ENCODE measurements around the gene FHIT. TPM values are rescaled to one million over a fixed set of nuclear protein-coding genes. Genes with fewer than 3 reads are reported as not detected.
"Not testable (repeated sequence)": the region's sequence is repeated elsewhere in the genome, so short reads cannot be mapped to it uniquely, and the experiment has no call there.

Gene FHIT
- total and polyA plus RNA-seq, 2 experiments from 2014 or later, result 9.7 to 16.2 TPM

DNA sequence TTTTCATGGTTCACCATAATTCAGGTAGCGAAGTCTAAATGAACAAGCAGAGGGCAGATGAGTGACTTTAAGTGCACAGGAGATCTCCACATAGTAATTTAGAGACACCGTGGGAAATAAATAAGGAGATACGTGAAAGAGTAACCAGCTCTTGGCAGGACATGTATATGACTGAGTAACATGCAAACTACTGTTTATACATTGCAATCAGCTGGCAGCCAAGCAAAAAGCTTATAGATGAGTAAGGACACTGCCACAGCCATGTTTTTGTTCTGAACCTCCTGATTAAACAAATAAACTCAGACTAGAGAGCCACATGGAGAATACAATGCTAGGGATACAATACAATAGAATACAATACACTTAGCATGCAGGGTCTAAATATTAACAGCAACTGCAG, 252.4 kb downstream of the FHIT start:
- no peaks in the 10 kb centered on the region for H3K79me2 ChIP-seq
- H3K4me2 ChIP-seq, result no peak overlapping the region
- H2AFZ ChIP-seq, result no peak overlapping the region
- H3K4me3 ChIP-seq, result no peak overlapping the region
- no peaks in the 10 kb centered on the region for H4K20me1 ChIP-seq (ENCODE audit: insufficient read depth, poor library complexity, severe bottlenecking)
- H3K9me3 ChIP-seq (ENCODE audit: low read depth), result no peaks in the 10 kb centered on the region
- 72% methylated on average over 3 of the region's 3 CpGs for WGBS (ENCODE audit: low lambda C conversion rate, missing lambda C conversion rate)
- TF ChIP-seq EZH2 (IDR thresholded peaks at IDR 0.05; ENCODE audit: borderline replicate concordance), result no peak
- no peak for TF ChIP-seq EZH2phosphoT487 (IDR thresholded peaks at IDR 0.05; ENCODE audit: low read depth, severe bottlenecking, unreplicated experiment)
- H3K4me1 ChIP-seq (ENCODE audit: insufficient read depth), result no peaks in the 10 kb centered on the region
- DNase-seq (ENCODE audit: low spot score), result no peak
- no peaks in the 10 kb centered on the region for H3K36me3 ChIP-seq (replicated peaks; ENCODE audit: insufficient read depth, low read depth)
- no peaks in the 10 kb centered on the region for H3K27me3 ChIP-seq
- no peak overlapping the region for H3K27ac ChIP-seq
- H3K9me2 ChIP-seq (replicated peaks; ENCODE audit: insufficient read depth), result no peaks in the 10 kb centered on the region

DNA sequence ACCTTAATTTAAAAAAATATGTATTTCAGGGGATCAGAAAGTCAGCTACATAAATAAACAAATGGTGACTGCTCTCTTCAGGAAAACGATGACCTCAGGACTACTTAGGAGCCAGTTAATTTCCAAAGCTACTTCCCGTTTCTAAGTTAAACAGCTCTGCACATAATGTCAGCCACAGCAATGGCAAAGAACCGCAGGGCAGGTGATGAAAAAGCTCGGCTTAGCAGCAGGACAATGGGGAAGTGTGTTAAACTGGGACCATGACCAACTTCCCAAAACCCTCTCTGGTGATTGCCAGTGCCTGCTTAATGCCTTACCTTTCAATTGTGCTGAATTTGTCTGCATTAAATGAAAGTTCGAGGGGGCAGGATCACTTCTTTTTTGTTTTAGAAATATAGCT, 258.9 kb downstream of the FHIT start:
- no peaks in the 10 kb centered on the region for H3K4me1 ChIP-seq (ENCODE audit: insufficient read depth)

GRCh38 chr3:60990442-60990730, 260.9 kb downstream of the FHIT start:
- Histone ChIP-seq H3K4me1 (ENCODE audit: insufficient read depth) (no peaks in the 10 kb centered on the region), H3K79me2 (no peaks in the 10 kb centered on the region), H3K36me3 (replicated peaks; ENCODE audit: insufficient read depth, low read depth) (no peaks in the 10 kb centered on the region), H3K9me3 (ENCODE audit: low read depth) (no peaks in the 10 kb centered on the region), H3K4me2 (no peak overlapping the region), H3K27me3 (no peaks in the 10 kb centered on the region), H3K9me2 (replicated peaks; ENCODE audit: insufficient read depth) (no peaks in the 10 kb centered on the region), H4K20me1 (ENCODE audit: insufficient read depth, poor library complexity, severe bottlenecking) (no peaks in the 10 kb centered on the region), H3K27ac (no peak overlapping the region), H2AFZ (no peak overlapping the region), H3K4me3 (no peak overlapping the region)
- no peak for DNase-seq (ENCODE audit: low spot score)
- TF ChIP-seq, protein P1, sequence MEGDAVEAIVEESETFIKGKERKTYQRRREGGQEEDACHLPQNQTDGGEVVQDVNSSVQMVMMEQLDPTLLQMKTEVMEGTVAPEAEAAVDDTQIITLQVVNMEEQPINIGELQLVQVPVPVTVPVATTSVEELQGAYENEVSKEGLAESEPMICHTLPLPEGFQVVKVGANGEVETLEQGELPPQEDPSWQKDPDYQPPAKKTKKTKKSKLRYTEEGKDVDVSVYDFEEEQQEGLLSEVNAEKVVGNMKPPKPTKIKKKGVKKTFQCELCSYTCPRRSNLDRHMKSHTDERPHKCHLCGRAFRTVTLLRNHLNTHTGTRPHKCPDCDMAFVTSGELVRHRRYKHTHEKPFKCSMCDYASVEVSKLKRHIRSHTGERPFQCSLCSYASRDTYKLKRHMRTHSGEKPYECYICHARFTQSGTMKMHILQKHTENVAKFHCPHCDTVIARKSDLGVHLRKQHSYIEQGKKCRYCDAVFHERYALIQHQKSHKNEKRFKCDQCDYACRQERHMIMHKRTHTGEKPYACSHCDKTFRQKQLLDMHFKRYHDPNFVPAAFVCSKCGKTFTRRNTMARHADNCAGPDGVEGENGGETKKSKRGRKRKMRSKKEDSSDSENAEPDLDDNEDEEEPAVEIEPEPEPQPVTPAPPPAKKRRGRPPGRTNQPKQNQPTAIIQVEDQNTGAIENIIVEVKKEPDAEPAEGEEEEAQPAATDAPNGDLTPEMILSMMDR (IDR thresholded peaks at IDR 0.05; ENCODE audit: poor library complexity), result no peak
- TF ChIP-seq EZH2phosphoT487 (IDR thresholded peaks at IDR 0.05; ENCODE audit: low read depth, severe bottlenecking, unreplicated experiment) (no peak), EZH2 (IDR thresholded peaks at IDR 0.05; ENCODE audit: borderline replicate concordance) (no peak)
- WGBS (ENCODE audit: low lambda C conversion rate, missing lambda C conversion rate), result 97% methylated on average over 3 of the region's 3 CpGs

More for the DNA sequence above, 258.9 kb downstream of the FHIT start:
- WGBS (ENCODE audit: low lambda C conversion rate, missing lambda C conversion rate), result 73% methylated on average over 5 of the region's 5 CpGs
- Histone ChIP-seq H3K27me3 (no peaks in the 10 kb centered on the region), H3K79me2 (no peaks in the 10 kb centered on the region), H3K4me3 (no peak overlapping the region), H3K9me2 (replicated peaks; ENCODE audit: insufficient read depth) (no peaks in the 10 kb centered on the region), H2AFZ (no peak overlapping the region), H3K9me3 (ENCODE audit: low read depth) (no peaks in the 10 kb centered on the region), H3K36me3 (replicated peaks; ENCODE audit: insufficient read depth, low read depth) (no peaks in the 10 kb centered on the region), H3K4me2 (no peak overlapping the region), H3K27ac (no peak overlapping the region), H4K20me1 (ENCODE audit: insufficient read depth, poor library complexity, severe bottlenecking) (no peaks in the 10 kb centered on the region)
- TF ChIP-seq EZH2phosphoT487 (IDR thresholded peaks at IDR 0.05; ENCODE audit: low read depth, severe bottlenecking, unreplicated experiment) (no peak), EZH2 (IDR thresholded peaks at IDR 0.05; ENCODE audit: borderline replicate concordance) (no peak)
- TF ChIP-seq, protein P1 (IDR thresholded peaks at IDR 0.05; ENCODE audit: poor library complexity), result no peak
- DNase-seq (ENCODE audit: low spot score), result no peak

- Histone ChIP-seq H3K9me3 (ENCODE audit: low read depth) (no peaks in the 10 kb centered on the region), H3K27ac (no peak overlapping the region), H3K36me3 (replicated peaks; ENCODE audit: insufficient read depth, low read depth) (no peaks in the 10 kb centered on the region), H3K4me1 (ENCODE audit: insufficient read depth) (no peaks in the 10 kb centered on the region), H3K9me2 (replicated peaks; ENCODE audit: insufficient read depth) (no peaks in the 10 kb centered on the region), H2AFZ (no peak overlapping the region), H4K20me1 (ENCODE audit: insufficient read depth, poor library complexity, severe bottlenecking) (no peaks in the 10 kb centered on the region), H3K79me2 (no peaks in the 10 kb centered on the region), H3K4me2 (no peak overlapping the region), H3K27me3 (no peaks in the 10 kb centered on the region), H3K4me3 (no peak overlapping the region)
- no peak for DNase-seq (ENCODE audit: low spot score)
- TF ChIP-seq, protein P1 (IDR thresholded peaks at IDR 0.05; ENCODE audit: poor library complexity), result no peak
- TF ChIP-seq EZH2 (IDR thresholded peaks at IDR 0.05; ENCODE audit: borderline replicate concordance), result no peak
- TF ChIP-seq EZH2phosphoT487 (IDR thresholded peaks at IDR 0.05; ENCODE audit: low read depth, severe bottlenecking, unreplicated experiment), result no peak
- 64% methylated on average over 11 of the region's 11 CpGs for WGBS (ENCODE audit: low lambda C conversion rate, missing lambda C conversion rate)
Observed at GRCh38 chr3:60989626-60990441, 261.4 kb downstream of the FHIT start.

DNA sequence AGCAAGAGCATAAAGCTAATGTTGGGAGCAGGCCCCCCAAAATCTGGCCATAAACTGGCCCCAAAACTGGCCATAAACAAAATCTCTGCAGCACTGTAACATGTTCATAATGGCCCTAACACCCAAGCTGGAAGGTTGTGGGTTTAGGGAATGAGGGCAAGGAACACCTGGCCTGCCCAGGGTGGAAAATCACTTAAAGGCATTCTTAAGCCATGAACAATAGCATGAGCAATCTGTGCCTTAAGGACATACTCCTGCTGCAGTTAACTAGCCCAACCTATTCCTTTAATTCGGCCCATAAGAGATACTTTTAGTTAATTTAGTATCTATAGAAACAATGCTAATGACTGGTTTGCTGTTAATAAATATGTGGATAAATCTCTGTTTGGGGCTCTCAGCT, 264.1 kb downstream of the FHIT start:
- 96% methylated on average over 1 of the region's 1 CpG for WGBS (ENCODE audit: low lambda C conversion rate, missing lambda C conversion rate)
- H3K4me3 ChIP-seq; H3K4me1 ChIP-seq (ENCODE audit: insufficient read depth): not testable (repeated sequence)

More for the DNA sequence above, 264.1 kb downstream of the FHIT start:
- not testable (repeated sequence) for H3K79me2 ChIP-seq; H3K36me3 ChIP-seq (replicated peaks; ENCODE audit: insufficient read depth, low read depth); DNase-seq (ENCODE audit: low spot score); H3K27me3 ChIP-seq; H3K9me2 ChIP-seq (replicated peaks; ENCODE audit: insufficient read depth); H2AFZ ChIP-seq; H3K27ac ChIP-seq; H3K4me2 ChIP-seq; H4K20me1 ChIP-seq (ENCODE audit: insufficient read depth, poor library complexity, severe bottlenecking); H3K9me3 ChIP-seq (ENCODE audit: low read depth)

All from hepatocyte (in vitro differentiated cells).